Measurements from ENCODE around the gene TMEM181.
"Not testable (repeated sequence)": the region's sequence is repeated elsewhere in the genome, so short reads cannot be mapped to it uniquely, and the experiment has no call there.

Gene TMEM181

DNA sequence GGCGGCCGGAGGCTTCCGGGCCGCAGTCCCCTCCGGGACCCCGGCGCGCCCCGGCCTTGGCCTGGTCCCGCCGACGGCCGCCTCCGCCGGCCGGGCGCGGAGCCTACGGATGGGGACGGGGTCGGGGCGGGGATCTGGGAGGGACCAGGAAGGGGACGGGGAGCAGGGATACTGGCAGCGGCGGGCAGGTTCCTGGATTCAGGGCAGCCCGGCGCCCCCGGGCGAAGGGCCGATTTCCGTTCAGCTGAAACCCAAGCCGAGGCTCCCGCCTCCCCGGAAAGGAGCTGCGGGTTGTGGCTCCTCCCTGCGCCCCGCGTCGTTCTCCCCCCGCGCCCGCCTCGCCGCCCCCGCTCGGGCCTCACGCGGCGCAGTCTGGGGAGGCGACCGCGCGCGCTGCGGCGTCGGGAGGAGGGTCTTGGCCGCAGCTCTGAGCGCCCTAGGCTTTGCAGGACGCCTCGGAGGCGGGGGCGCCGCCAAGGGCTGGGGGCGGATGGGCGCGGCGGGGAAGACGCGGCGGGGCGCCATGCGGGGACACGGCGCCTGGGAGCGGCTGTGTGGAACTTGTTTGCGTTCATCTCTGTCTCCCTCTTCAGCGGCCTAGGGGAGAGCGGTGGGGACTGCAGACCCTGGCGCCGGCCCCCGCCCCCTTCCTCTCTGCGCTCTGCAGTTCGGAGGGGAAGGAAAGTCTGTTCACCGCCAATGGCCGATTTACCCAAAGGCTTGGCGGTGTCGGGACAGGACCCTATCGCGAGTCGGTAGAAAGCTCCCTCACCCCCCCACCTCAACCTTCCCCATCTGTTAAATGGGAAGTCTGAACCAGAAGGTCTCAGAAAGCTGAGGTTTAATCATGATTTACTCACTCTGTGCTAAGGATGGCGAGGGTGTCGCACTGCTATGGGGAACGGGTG lies 22.7 kb upstream of the TMEM181 start:
- DNase-seq (ENCODE audit: low read depth in 2 of 2), result no peak

DNA sequence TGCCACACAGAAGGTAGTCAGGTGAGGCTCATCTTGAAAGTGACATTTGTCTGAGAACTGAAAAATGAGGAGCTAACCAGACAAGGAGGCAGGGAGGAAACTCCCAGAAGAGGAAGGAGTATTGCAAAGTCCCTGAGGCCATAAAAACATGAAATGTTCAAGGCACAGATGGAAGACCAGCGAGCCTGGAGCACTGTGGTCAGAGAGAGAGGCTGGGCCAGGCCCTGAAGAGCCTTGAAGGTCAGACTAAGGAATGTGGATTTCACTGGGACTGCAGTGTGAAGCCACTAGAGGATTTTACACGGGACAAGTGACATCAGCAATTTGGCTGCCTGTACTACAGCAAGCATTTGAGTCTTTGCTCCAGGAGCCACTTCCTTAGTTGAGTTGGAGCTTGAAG lies 21.1 kb upstream of the TMEM181 start:
- DNase-seq (ENCODE audit: low read depth in 2 of 2), result no peak

GRCh38 chr6:158539413-158539812 lies 20.5 kb upstream of the TMEM181 start:
- DNase-seq (ENCODE audit: low read depth in 2 of 2), result no peak

- no peak for DNase-seq (ENCODE audit: low read depth in 2 of 2)
These were observed 20.0 kb upstream of the TMEM181 start for GRCh38 chr6:158539881-158540280.

DNA sequence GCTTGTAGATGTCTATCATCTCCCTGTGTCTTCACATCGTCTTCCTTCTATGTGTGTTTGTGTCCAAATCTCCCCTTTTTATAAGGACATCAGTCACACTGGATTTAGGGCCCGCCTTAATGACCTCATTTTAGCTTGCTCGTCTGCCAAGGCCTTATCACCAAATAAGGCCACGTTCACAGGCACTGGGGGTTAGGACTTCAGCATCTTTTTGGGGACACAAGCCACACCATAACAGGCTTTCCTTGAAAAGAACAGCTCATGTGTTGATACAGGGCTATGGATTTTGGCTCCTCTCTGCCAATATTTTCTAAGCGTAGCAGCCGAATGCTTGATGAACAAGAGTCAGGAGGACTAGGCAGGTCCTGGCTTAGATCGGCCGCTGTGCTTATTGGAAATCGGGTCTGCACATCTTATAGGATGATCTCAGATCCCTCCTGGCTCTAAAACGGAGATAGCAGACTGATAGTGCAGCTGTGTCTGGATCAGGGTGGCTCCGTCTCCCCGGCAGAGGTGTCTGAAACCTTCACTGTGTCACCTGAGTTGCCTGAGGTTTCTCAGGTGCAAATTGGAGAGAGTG lies 16.2 kb upstream of the TMEM181 start:
- DNase-seq (ENCODE audit: low read depth in 2 of 2), result no peak

- DNase-seq (ENCODE audit: low read depth in 2 of 2), result no peak
These were observed 15.5 kb upstream of the TMEM181 start for GRCh38 chr6:158544428-158544827.

GRCh38 chr6:158545043-158545966 lies 14.6 kb upstream of the TMEM181 start:
- no peak for DNase-seq (ENCODE audit: low read depth in 2 of 2)

DNA sequence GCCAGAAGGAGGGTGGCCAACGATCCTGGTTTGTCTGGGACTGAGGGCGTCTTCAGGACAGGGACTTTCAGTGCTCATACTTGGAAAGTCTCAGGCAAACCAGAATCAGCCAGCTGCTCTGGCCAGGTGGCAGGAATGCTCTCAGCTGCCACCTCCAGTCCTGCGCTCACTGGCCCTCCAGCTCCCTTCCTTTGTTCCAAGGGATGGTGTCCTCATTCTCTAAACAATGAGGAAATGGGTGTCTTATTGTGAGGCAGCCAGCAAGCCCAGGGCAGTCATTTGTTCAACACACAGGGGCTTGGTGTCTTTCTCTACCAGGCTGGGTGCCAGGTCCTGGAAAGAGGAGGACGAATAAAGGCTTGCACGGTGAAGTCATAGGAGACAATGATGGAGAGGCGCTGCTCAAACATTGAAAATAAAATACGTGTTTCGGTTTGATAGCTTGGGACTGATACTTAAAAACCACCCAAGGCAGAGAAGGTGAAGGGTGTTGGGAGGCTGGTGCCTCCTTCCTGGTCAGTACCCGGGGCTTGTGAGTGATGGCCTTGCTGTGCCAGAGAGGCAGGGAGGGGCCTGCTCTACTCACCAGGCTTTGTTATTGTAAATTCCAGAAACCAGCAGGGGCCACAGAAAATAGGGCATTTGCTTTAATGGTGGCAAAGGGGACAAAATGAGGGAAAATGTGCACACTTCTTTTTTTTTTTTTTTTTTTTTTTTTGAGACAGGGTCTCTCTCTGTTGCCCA lies 11.3 kb upstream of the TMEM181 start:
- no peak for DNase-seq (ENCODE audit: low read depth in 2 of 2)

- DNase-seq (ENCODE audit: low read depth in 2 of 2), result no peak
These were observed 7.7 kb upstream of the TMEM181 start for GRCh38 chr6:158552055-158552795.

GRCh38 chr6:158552796-158553138 lies 7.1 kb upstream of the TMEM181 start:
- no peak for DNase-seq (ENCODE audit: low read depth in 2 of 2)

- DNase-seq (ENCODE audit: low read depth in 2 of 2), result no peak
These were observed 5.1 kb upstream of the TMEM181 start for GRCh38 chr6:158554611-158555361.

DNA sequence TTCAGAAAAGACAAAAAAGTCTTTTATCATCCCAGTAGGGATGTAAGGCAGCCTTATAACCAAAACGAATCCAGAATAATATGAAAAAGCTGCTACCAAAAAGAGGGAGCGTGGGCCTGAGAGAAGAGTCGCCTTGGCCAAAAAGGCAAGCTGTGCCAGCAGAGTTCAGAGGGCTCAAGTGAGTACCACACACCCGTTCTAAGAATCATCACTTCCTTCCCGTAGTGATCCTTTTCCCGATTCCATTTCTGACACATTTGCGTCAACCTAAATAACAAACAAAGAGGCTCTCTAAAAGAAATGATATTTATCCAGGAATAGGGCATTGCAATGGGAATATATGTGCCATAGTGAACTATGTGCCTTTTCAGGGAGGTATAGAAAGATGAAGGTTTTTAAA lies 3.8 kb upstream of the TMEM181 start:
- no peak for DNase-seq (ENCODE audit: low read depth in 2 of 2)

DNA sequence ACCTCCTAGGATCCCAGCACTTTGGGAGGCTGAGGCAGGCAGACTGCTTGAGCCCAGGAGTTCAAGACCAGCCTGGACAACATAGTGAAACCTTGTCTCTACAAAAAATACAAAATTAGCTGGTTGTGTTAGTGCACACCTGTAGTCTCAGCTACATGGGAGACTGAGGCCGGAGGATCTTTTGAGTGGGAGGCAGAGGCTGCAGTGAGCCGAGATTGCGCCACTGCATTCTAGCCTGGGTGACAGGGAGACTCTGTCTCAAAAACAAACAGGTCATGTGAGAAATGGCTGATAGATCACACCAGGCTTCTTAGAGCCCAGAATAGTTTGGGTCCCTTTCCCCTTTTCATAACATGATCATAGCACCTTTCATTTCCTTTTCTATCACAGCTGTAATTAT lies 2.8 kb upstream of the TMEM181 start:
- DNase-seq (ENCODE audit: low read depth in 2 of 2), result not testable (repeated sequence)

DNA sequence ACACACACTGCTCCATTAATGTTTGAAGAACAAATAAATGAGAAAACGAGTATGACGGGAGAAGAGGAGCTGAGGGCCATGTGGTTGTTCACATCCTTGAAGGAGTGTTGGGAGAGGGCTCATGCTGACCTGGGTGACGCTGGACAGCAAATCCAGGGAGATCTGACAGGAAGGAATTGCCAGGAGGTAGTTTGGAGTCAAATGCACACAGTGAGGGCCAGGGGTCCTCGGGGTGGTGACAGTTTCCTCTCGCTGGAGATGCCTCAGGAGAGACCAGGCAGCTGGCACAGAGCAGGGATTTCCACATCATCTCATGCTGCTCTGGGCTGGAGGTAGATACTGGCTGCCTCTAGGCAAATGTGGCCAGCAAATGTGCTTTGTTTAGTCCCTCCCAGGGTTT lies 2.0 kb upstream of the TMEM181 start:
- no peak for DNase-seq (ENCODE audit: low read depth in 2 of 2)

GRCh38 chr6:158558415-158559306 lies 1.2 kb upstream of the TMEM181 start:
- no peak for DNase-seq (ENCODE audit: low read depth in 2 of 2)

DNA sequence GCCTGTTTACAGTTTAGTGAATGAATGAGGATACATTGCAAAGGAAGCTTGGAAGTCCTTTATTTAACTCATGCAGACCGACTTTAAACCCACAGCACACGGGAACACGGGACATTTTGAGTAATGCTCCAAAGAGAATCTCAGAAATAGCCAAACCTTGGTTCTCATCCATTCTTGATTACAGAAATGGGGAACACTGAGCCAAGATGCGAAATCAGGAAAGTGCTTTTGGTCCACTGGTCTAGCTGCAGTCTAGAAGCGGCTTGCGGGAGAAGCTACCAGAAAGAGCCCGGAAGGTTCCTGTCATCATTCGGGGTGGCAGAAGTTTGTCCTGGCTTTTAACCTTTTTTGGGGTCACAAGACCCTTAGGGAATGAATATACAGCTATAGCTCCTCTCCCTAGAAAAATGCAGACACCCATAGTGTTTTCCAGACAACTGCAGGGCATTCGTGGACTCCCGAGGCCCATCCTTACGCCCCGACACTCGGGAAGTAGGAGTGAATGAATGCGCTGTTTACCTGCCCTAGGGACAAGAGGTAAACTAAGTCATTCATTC lies 475 bp upstream of the TMEM181 start:
- no peak for DNase-seq (ENCODE audit: low read depth in 2 of 2)

- no peak for DNase-seq (ENCODE audit: low read depth in 2 of 2)
These were observed 987 bp downstream of the TMEM181 start for GRCh38 chr6:158560836-158561320.

- DNase-seq (ENCODE audit: low read depth in 2 of 2), result no peak
These were observed 1.5 kb downstream of the TMEM181 start for GRCh38 chr6:158561321-158561884.

Data from activated CD8-positive, alpha-beta memory T cell treated with anti-CD3 and anti-CD28 coated beads for 4 hours (primary cell).